Trophoblast cell (in vitro differentiated cells and primary cell): ENCODE measurements around the gene NLE1.

Experiments
- DNase-seq, 2 donors: peaks; one replicate each; pipeline ENCODE4 v3.0.0-alpha.2; 2016
- H2AFZ ChIP-seq: 2 replicates; pipeline ENCODE4 v1.6.1; 2013; ENCODE audit warnings: low read length, moderate library complexity, mild to moderate bottlenecking; ENCODE audit not compliant: insufficient read depth, poor library complexity
- H2AK5ac ChIP-seq: 2 replicates; pipeline ENCODE4 v1.6.1; 2013; ENCODE audit warnings: mild to moderate bottlenecking, low read length
- H2BK120ac ChIP-seq: 2 replicates; pipeline ENCODE4 v1.6.1; 2013; ENCODE audit warnings: low read length, mild to moderate bottlenecking, moderate library complexity; ENCODE audit not compliant: insufficient read depth, poor library complexity
- H2BK12ac ChIP-seq: 2 replicates; pipeline ENCODE4 v1.6.1; 2013; ENCODE audit warnings: mild to moderate bottlenecking, low read length, moderate library complexity
- H2BK5ac ChIP-seq: 2 replicates; pipeline ENCODE4 v1.6.1; 2013; ENCODE audit warnings: low read length, low read depth, moderate library complexity, mild to moderate bottlenecking; ENCODE audit not compliant: poor library complexity
- H3K14ac ChIP-seq: 2 replicates; pipeline ENCODE4 v1.6.1; 2013; ENCODE audit warnings: mild to moderate bottlenecking, low read length
- H3K18ac ChIP-seq: 2 replicates; pipeline ENCODE4 v1.6.1; 2013; ENCODE audit warnings: mild to moderate bottlenecking, low read length
- H3K23ac ChIP-seq: 2 replicates; pipeline ENCODE4 v1.6.1; 2013; ENCODE audit warnings: low read length
- H3K27ac ChIP-seq: 2 replicates; pipeline ENCODE4 v1.5.1; 2013; ENCODE audit warnings: low read depth, mild to moderate bottlenecking, inconsistent platforms, low read length, moderate library complexity
- H3K27me3 ChIP-seq: 2 replicates; pipeline ENCODE4 v1.6.1; 2013; ENCODE audit warnings: inconsistent platforms, mild to moderate bottlenecking, low read length, moderate library complexity; ENCODE audit not compliant: insufficient read depth
- H3K36me3 ChIP-seq, 2 experiments: 1 replicate in 1 of 2; 2 replicates in 1 of 2; pipeline ENCODE4 v1.6.1; 2013; ENCODE audit warnings: low read length in 2 of 2, mild to moderate bottlenecking in 2 of 2, moderate library complexity in 1 of 2; ENCODE audit not compliant: insufficient read depth in 2 of 2, control insufficient read depth in 1 of 2
- H3K4ac ChIP-seq: 2 replicates; pipeline ENCODE4 v1.6.1; 2013; ENCODE audit warnings: low read depth, mild to moderate bottlenecking, low read length, moderate library complexity
- H3K4me1 ChIP-seq, 2 experiments: 1 replicate in 1 of 2; 2 replicates in 1 of 2; pipeline ENCODE4 v1.6.1; 2013; ENCODE audit warnings: low read length in 2 of 2, mild to moderate bottlenecking in 2 of 2, moderate library complexity in 1 of 2; ENCODE audit not compliant: insufficient read depth in 2 of 2, control insufficient read depth in 1 of 2
- H3K4me2 ChIP-seq: 2 replicates; pipeline ENCODE4 v1.6.1; 2013; ENCODE audit warnings: inconsistent platforms, mild to moderate bottlenecking, low read length, moderate library complexity
- H3K4me3 ChIP-seq: 2 replicates; pipeline ENCODE4 v1.5.1; 2013; ENCODE audit warnings: mild to moderate bottlenecking, low read depth, low read length, inconsistent platforms
- H3K79me1 ChIP-seq: one replicate; pipeline ENCODE4 v1.6.1; 2013; ENCODE audit warnings: low read length
- H3K79me2 ChIP-seq: 2 replicates; pipeline ENCODE4 v1.6.1; 2013; ENCODE audit warnings: low read length, mild to moderate bottlenecking; ENCODE audit not compliant: control insufficient read depth, insufficient read depth, poor library complexity
- H3K9ac ChIP-seq: 2 replicates; pipeline ENCODE4 v1.6.1; 2013; ENCODE audit warnings: mild to moderate bottlenecking, low read length
- H3K9me3 ChIP-seq: 2 replicates; pipeline ENCODE4 v1.6.1; 2013; ENCODE audit warnings: low read depth, mild to moderate bottlenecking, control low read depth, inconsistent platforms, low read length; ENCODE audit not compliant: insufficient read depth
- H4K12ac ChIP-seq: 2 replicates; pipeline ENCODE4 v1.6.1; 2013; ENCODE audit warnings: low read depth, mild to moderate bottlenecking, low read length, moderate library complexity
- H4K8ac ChIP-seq: 2 replicates; pipeline ENCODE4 v1.6.1; 2013; ENCODE audit warnings: low read depth, mild to moderate bottlenecking, low read length, moderate library complexity
- H4K91ac ChIP-seq: one replicate; pipeline ENCODE4 v1.6.1; 2013; ENCODE audit warnings: low read depth, mild to moderate bottlenecking, low read length, moderate library complexity
- WGBS: extraction: QIAGEN DNeasy Blood & Tissue Kit; methylation state at CpG from one replicate; pipeline ENCODE4 v1.1.7; 2013; ENCODE audit warnings: missing lambda C conversion rate; ENCODE audit not compliant: insufficient read length, insufficient coverage; ENCODE audit errors: extremely low coverage; 5-methylcytosine and 5-hydroxymethylcytosine counted together

The NLE1 gene

GRCh38 chr17:35187481-35187880, 45.4 kb upstream of the NLE1 start:
- Histone ChIP-seq H3K14ac (no peak overlapping the region), H3K27ac (no peak overlapping the region), H4K91ac (no peak overlapping the region), H3K4me1 (no peaks in the 10 kb centered on the region), H3K23ac (no peak overlapping the region), H2AK5ac (no peak overlapping the region), H2BK12ac (no peak overlapping the region), H3K9me3 (no peaks in the 10 kb centered on the region), H3K4me3 (no peak overlapping the region), H3K18ac (no peak overlapping the region), H3K9ac (no peak overlapping the region), H4K8ac (no peak overlapping the region), H3K27me3 (no peaks in the 10 kb centered on the region), H3K79me1 (no peaks in the 10 kb centered on the region), H2AFZ (no peak overlapping the region), H2BK5ac (no peak overlapping the region), H2BK120ac (no peak overlapping the region), H3K4ac (no peak overlapping the region), H3K4me2 (no peak overlapping the region), H3K36me3 (no peaks in the 10 kb centered on the region), H3K79me2 (no peaks in the 10 kb centered on the region), H4K12ac (no peak overlapping the region)
- DNase-seq = no peak
- no CpG with 5 or more reads among the region's 2 CpGs for WGBS

DNA sequence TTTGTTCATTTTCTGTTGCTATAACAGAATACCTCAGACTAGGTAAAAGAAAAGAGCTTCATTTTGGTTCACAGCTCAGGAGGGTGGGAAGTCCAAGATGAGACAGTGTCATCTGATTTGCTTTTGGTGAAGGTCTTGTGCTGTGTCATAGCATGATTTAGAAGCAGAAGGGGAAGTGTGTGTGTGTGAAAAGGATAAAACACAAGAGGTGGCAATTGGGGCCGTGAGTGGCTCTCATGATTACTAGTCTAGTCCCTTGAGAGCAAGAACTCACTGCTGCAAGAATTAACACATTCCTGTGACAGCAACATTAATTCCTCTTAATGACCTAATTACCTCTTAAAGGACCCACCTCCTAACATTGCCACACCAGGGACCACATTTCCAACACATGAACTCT, 43.7 kb upstream of the NLE1 start:
- Histone ChIP-seq H3K27ac (no peak overlapping the region), H2BK120ac (no peak overlapping the region), H4K8ac (no peak overlapping the region), H3K9me3 (no peaks in the 10 kb centered on the region), H3K4me2 (no peak overlapping the region), H3K36me3 (no peaks in the 10 kb centered on the region), H3K23ac (no peak overlapping the region), H4K91ac (no peak overlapping the region), H2BK5ac (no peak overlapping the region), H3K14ac (no peak overlapping the region), H4K12ac (no peak overlapping the region), H3K4ac (no peak overlapping the region), H3K18ac (no peak overlapping the region), H3K79me1 (no peaks in the 10 kb centered on the region), H3K27me3 (no peaks in the 10 kb centered on the region), H3K79me2 (no peaks in the 10 kb centered on the region), H3K4me1 (no peaks in the 10 kb centered on the region), H3K4me3 (no peak overlapping the region), H3K9ac (no peak overlapping the region), H2AFZ (no peak overlapping the region), H2BK12ac (no peak overlapping the region), H2AK5ac (no peak overlapping the region)
- peak in 1 of 2 donors; percentile 1 for DNase-seq
- no CpG with 5 or more reads among the region's 1 CpG for WGBS

- no peak overlapping the region for H2AFZ ChIP-seq
- H3K14ac ChIP-seq = no peak overlapping the region
- H3K4me3 ChIP-seq = no peak overlapping the region
- DNase-seq = no peak
- no peak overlapping the region for H2BK12ac ChIP-seq
- no peak overlapping the region for H4K91ac ChIP-seq
- no peak overlapping the region for H3K27ac ChIP-seq
- no peaks in the 10 kb centered on the region for H3K79me2 ChIP-seq
- no peak overlapping the region for H3K4ac ChIP-seq
- H3K23ac ChIP-seq = no peak overlapping the region
- no peaks in the 10 kb centered on the region for H3K4me1 ChIP-seq
- no peak overlapping the region for H2BK120ac ChIP-seq
- no peak overlapping the region for H3K18ac ChIP-seq
- H3K9ac ChIP-seq = no peak overlapping the region
- no peak overlapping the region for H2BK5ac ChIP-seq
- no peaks in the 10 kb centered on the region for H3K27me3 ChIP-seq
- no CpG with 5 or more reads among the region's 3 CpGs for WGBS
- no peak overlapping the region for H3K4me2 ChIP-seq
- no peak overlapping the region for H4K12ac ChIP-seq
- H3K9me3 ChIP-seq = no peaks in the 10 kb centered on the region
- no peaks in the 10 kb centered on the region for H3K79me1 ChIP-seq
- no peak overlapping the region for H4K8ac ChIP-seq
- H2AK5ac ChIP-seq = no peak overlapping the region
- H3K36me3 ChIP-seq = no peaks in the 10 kb centered on the region
Observed at GRCh38 chr17:35184274-35184673, 42.2 kb upstream of the NLE1 start.

DNA sequence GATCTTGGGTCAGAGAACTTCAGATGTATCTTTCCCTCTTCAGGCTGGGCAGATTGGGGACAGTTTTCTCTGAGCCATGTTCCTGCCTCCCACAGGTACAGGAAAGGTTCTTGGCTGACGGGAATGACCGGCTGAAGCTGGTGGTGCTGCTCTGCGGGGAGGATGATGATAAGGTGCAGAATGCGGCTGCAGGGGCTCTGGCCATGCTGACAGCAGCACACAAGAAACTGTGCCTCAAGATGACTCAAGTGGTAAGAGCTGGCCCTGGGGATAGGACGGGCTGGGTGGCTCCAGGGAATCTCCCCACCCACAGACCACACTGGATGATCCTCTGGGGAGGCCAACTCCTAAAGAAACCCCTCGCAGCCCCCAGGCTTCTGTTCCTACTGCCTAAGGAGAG, 41.2 kb upstream of the NLE1 start:
- no peak overlapping the region for H3K4me3 ChIP-seq
- no CpG with 5 or more reads among the region's 6 CpGs for whole genome bisulfite sequencing
- no peak overlapping the region for H3K4ac ChIP-seq
- no peak overlapping the region for H3K4me2 ChIP-seq
- H3K79me1 ChIP-seq = no peaks in the 10 kb centered on the region
- H3K9ac ChIP-seq = no peak overlapping the region
- no peak overlapping the region for H3K23ac ChIP-seq
- H3K4me1 ChIP-seq = no peaks in the 10 kb centered on the region
- H2BK120ac ChIP-seq = no peak overlapping the region
- H3K36me3 ChIP-seq = no peaks in the 10 kb centered on the region
- H2AK5ac ChIP-seq = no peak overlapping the region
- H3K27me3 ChIP-seq = no peaks in the 10 kb centered on the region
- H2BK12ac ChIP-seq = no peak overlapping the region
- H4K8ac ChIP-seq = no peak overlapping the region
- no peaks in the 10 kb centered on the region for H3K9me3 ChIP-seq
- H3K14ac ChIP-seq = no peak overlapping the region
- no peak overlapping the region for H4K91ac ChIP-seq
- no peak overlapping the region for H2AFZ ChIP-seq
- H4K12ac ChIP-seq = no peak overlapping the region
- H3K27ac ChIP-seq = no peak overlapping the region
- H2BK5ac ChIP-seq = no peak overlapping the region
- no peak overlapping the region for H3K18ac ChIP-seq
- no peaks in the 10 kb centered on the region for H3K79me2 ChIP-seq
- no peak for DNase-seq
